IMR-90 (cell line): ENCODE measurements around the gene ZNF528. TPM values are rescaled to one million over a fixed set of nuclear protein-coding genes. Genes with fewer than 3 reads are reported as not detected.

ENCODE experiments used
- ATAC-seq: fragments of 200-7000 bp; cut with Tn5 transposase; 2 replicates; pipeline ENCODE4 v1.9.1; 2020; ENCODE audit warnings: low read depth, mild to moderate bottlenecking, moderate library complexity
- BruUV-seq: library from RNA; stranded (reverse); fragments of 400-500 nt; replicated peaks from 2 replicates; lab custom pipeline; 2021; lab: Mats Ljungman, UMichigan
- CTCF ChIA-PET: fragments of 300-600 bp; formaldehyde crosslinking; extraction: SDS; loops from one replicate; lab custom pipeline; 2021; ENCODE audit warnings: antibody characterized with exemption; lab: Yijun Ruan, JAX
- POLR2A ChIA-PET: fragments of 300-600 bp; sonication (Branson Sonifier 250); formaldehyde crosslinking; loops from one replicate; lab custom pipeline; 2022; ENCODE audit warnings: antibody characterized with exemption; ENCODE audit not compliant: unreplicated experiment; lab: Charles Lee
- DNase-seq: peaks from one replicate; pipeline ENCODE4 v3.0.0; 2013
- H2AFZ ChIP-seq: replicated peaks from 2 replicates; pipeline ENCODE3; 2013; ENCODE audit warnings: low read length, mild to moderate bottlenecking; ENCODE audit not compliant: poor library complexity
- H2AK5ac ChIP-seq: 2 replicates; pipeline ENCODE4 v1.6.1; 2013; ENCODE audit warnings: low read depth, low read length, inconsistent platforms
- H2AK9ac ChIP-seq: replicated peaks from 2 replicates; pipeline ENCODE3; 2013; ENCODE audit warnings: mild to moderate bottlenecking, low read depth, low read length, moderate library complexity; ENCODE audit not compliant: poor library complexity
- H2BK120ac ChIP-seq: 2 replicates; pipeline ENCODE4 v1.6.1; 2013; ENCODE audit warnings: low read depth, low read length, inconsistent platforms
- H2BK15ac ChIP-seq: 3 replicates; pipeline ENCODE4 v1.6.1; 2013; ENCODE audit warnings: low read depth, low read length, inconsistent platforms
- H2BK20ac ChIP-seq: 2 replicates; pipeline ENCODE4 v1.6.1; 2013; ENCODE audit warnings: low read depth, mild to moderate bottlenecking, inconsistent platforms, low read length, moderate library complexity
- H2BK5ac ChIP-seq: 2 replicates; pipeline ENCODE4 v1.6.1; 2013; ENCODE audit warnings: mild to moderate bottlenecking, low read depth, low read length, inconsistent platforms; ENCODE audit not compliant: poor library complexity, severe bottlenecking
- H3K14ac ChIP-seq: replicated peaks from 2 replicates; pipeline ENCODE4 v1.6.1; 2013; ENCODE audit warnings: low read depth, low read length, inconsistent platforms
- H3K18ac ChIP-seq: 2 replicates; pipeline ENCODE4 v1.6.1; 2013; ENCODE audit warnings: low read depth, low read length, control low read depth
- H3K23ac ChIP-seq: 2 replicates; pipeline ENCODE4 v1.6.1; 2013; ENCODE audit warnings: low read depth, low read length, inconsistent platforms
- H3K27ac ChIP-seq: 2 replicates; pipeline ENCODE4 v1.5.1; 2013; ENCODE audit warnings: mild to moderate bottlenecking, control low read depth, low read length; ENCODE audit not compliant: insufficient read depth
- H3K27me3 ChIP-seq: 2 replicates; pipeline ENCODE4 v1.6.1; 2013; ENCODE audit warnings: low read length; ENCODE audit not compliant: control insufficient read depth, insufficient read depth
- H3K36me3 ChIP-seq: 2 replicates; pipeline ENCODE4 v1.6.1; 2013; ENCODE audit warnings: low read length, mixed read lengths; ENCODE audit not compliant: control insufficient read depth, insufficient read depth
- H3K4ac ChIP-seq: 2 replicates; pipeline ENCODE4 v1.6.1; 2013; ENCODE audit warnings: low read depth, low read length, inconsistent platforms
- H3K4me1 ChIP-seq: 2 replicates; pipeline ENCODE4 v1.6.1; 2013; ENCODE audit warnings: low read length, mixed read lengths; ENCODE audit not compliant: control insufficient read depth, insufficient read depth
- H3K4me2 ChIP-seq: 2 replicates; pipeline ENCODE4 v1.6.1; 2013; ENCODE audit warnings: low read depth, mild to moderate bottlenecking, control low read depth, low read length, moderate library complexity
- H3K4me3 ChIP-seq: 2 replicates; pipeline ENCODE4 v1.5.1; 2013; ENCODE audit warnings: low read depth, mild to moderate bottlenecking, control low read depth, low read length, moderate library complexity; ENCODE audit not compliant: insufficient read depth
- H3K56ac ChIP-seq: 2 replicates; pipeline ENCODE4 v1.6.1; 2013; ENCODE audit warnings: low read length, inconsistent platforms; ENCODE audit not compliant: insufficient read depth; ENCODE audit errors: extremely low read depth
- H3K79me1 ChIP-seq, 2 experiments: 2 replicates each; pipeline ENCODE4 v1.6.1; 2013; ENCODE audit warnings: low read length in 2 of 2, inconsistent platforms in 1 of 2, low read depth in 1 of 2
- H3K9ac ChIP-seq: 2 replicates; pipeline ENCODE4 v1.6.1; 2013; ENCODE audit warnings: low read depth, low read length, control low read depth
- H3K9me1 ChIP-seq: 2 replicates; pipeline ENCODE4 v1.6.1; 2013; ENCODE audit warnings: low read length, inconsistent platforms; ENCODE audit not compliant: insufficient read depth
- H3K9me3 ChIP-seq: 2 replicates; pipeline ENCODE4 v1.6.1; 2013; ENCODE audit warnings: low read length; ENCODE audit not compliant: control insufficient read depth, insufficient read depth
- H4K20me1 ChIP-seq: 2 replicates; pipeline ENCODE4 v1.6.1; 2013; ENCODE audit warnings: low read length, inconsistent platforms; ENCODE audit not compliant: insufficient read depth
- H4K5ac ChIP-seq: 2 replicates; pipeline ENCODE4 v1.6.1; 2013; ENCODE audit warnings: mild to moderate bottlenecking, low read depth, low read length, control low read depth
- H4K8ac ChIP-seq, 2 experiments: 2 replicates each; pipeline ENCODE4 v1.6.1; 2013; ENCODE audit warnings: low read depth in 2 of 2, low read length in 2 of 2, control low read depth in 1 of 2, inconsistent platforms in 1 of 2
- H4K91ac ChIP-seq: 2 replicates; pipeline ENCODE4 v1.6.1; 2013; ENCODE audit warnings: low read depth, low read length, inconsistent platforms; ENCODE audit not compliant: insufficient read depth
- BHLHE40 ChIP-seq: fragments of 150-350 bp; IDR thresholded peaks from 2 replicates; pipeline ENCODE4 v1.6.1; 2016; ENCODE audit warnings: mild to moderate bottlenecking, low read depth, low read length
- CHD1 ChIP-seq: IDR thresholded peaks from 2 replicates; pipeline ENCODE4 v1.6.1; 2012; ENCODE audit warnings: low read depth, low read length, improper control_type of control experiment
- CTCF ChIP-seq: conservative IDR thresholded peaks from 2 replicates; pipeline ENCODE4 v1.5.1; 2012; ENCODE audit warnings: mild to moderate bottlenecking, low read depth, low read length, improper control_type of control experiment
- ELK1 ChIP-seq: fragments of 150-350 bp; IDR thresholded peaks from 2 replicates; pipeline ENCODE4 v1.6.1; 2016; ENCODE audit warnings: low read depth, mild to moderate bottlenecking, low read length, moderate library complexity, borderline replicate concordance
- FOS ChIP-seq: fragments of 150-350 bp; IDR thresholded peaks from 2 replicates; pipeline ENCODE4 v1.6.1; 2016; ENCODE audit warnings: low read depth, low read length
- RFX5 ChIP-seq: IDR thresholded peaks from 2 replicates; pipeline ENCODE4 v1.8.0; 2012; ENCODE audit warnings: low read depth, mild to moderate bottlenecking, low read length, moderate library complexity
- SMC3 ChIP-seq: fragments of 150-350 bp; IDR thresholded peaks from 2 replicates; pipeline ENCODE4 v1.6.1; 2016; ENCODE audit warnings: low read depth, mild to moderate bottlenecking, antibody characterized with exemption, low read length, moderate library complexity
- WGBS, 2 experiments: methylation state at CpG; one replicate each; pipeline versions ENCODE4 v1.1.5 to v1.1.7; 2013; ENCODE audit warnings: missing lambda C conversion rate in 2 of 2; ENCODE audit not compliant: insufficient read length in 1 of 2; ENCODE audit errors: extremely low coverage in 2 of 2; 5-methylcytosine and 5-hydroxymethylcytosine counted together
- dilution Hi-C: fragments of 300-500 bp; cut with HindIII; formaldehyde crosslinking; loops from one replicate; pipeline ENCODE4 v1.14.3; 2018; ENCODE audit warnings: low sequenced_read_pairs; ENCODE audit not compliant: unreplicated experiment
- in situ Hi-C: fragments of 300-500 bp; cut with MboI; formaldehyde crosslinking; loops from 3 replicates; pipeline ENCODE4 v1.14.3; 2019; ENCODE audit warnings: low sequenced_read_pairs, inconsistent platforms, mixed read lengths
- intact Hi-C: fragments of 100-400 bp; cut with micrococcal nuclease; formaldehyde crosslinking; loops from 2 replicates; pipeline ENCODE4 v1.10.0; 2022
- polyA plus RNA-seq, 3 experiments: library from polyadenylated mRNA; depleted of rRNA; stranded (reverse); fragments of >200 nt; gene quantifications; 2 replicates each; pipeline ENCODE4 v1.2.3, GENCODE V29; 2012; ENCODE audit warnings: low replicate concordance in 1 of 3
- total RNA-seq: library from RNA; depleted of rRNA; stranded (reverse); fragments of >200 nt; gene quantifications from 2 replicates; pipeline ENCODE4 v1.2.3, GENCODE V29; 2012
- TF ChIP-seq, protein P1 (sequence below): fragments of 150-350 bp; IDR thresholded peaks from 2 replicates; pipeline ENCODE4 v1.6.1; 2017; ENCODE audit warnings: mild to moderate bottlenecking, antibody characterized with exemption, low read length, low read depth

Gene ZNF528
- total and polyA plus RNA-seq, 2 of the 4 experiments (the other 2 are of a cell fraction) = 14.3 TPM

DNA sequence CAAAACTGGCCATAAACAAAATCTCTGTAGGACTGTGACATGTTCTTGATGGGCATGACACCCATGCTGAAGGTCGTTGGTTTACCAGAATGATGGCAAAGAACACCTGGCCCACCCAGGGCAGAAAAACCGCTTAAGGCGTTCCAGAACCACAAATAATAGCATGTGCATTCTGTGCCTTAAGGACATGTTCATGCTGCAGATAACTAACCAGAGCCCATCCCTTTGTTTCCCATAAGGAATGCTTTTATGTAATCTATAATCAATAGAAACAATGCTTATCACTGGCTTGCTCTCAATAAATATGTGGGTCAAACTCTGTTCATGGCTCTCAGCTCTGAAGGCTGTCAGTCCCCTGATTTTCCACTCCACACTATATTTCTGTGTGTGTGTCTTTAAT is 44.5 kb downstream of the ZNF528 start:
- Histone ChIP-seq H3K18ac (no peak overlapping the region), H3K4me1 (no peaks in the 10 kb centered on the region), H3K4ac (no peak overlapping the region), H3K9me1 (no peaks in the 10 kb centered on the region), H3K9ac (no peak overlapping the region), H3K4me2 (no peak overlapping the region), H2BK15ac (no peak overlapping the region), H3K9me3 (peaks cover 15% of the 10 kb centered on the region), H2AK9ac (no peak overlapping the region), H2BK5ac (no peak overlapping the region), H3K4me3 (no peak overlapping the region), H3K14ac (no peak overlapping the region), H2AFZ (no peak overlapping the region), H2BK120ac (no peak overlapping the region), H3K27ac (no peak overlapping the region), H3K27me3 (no peaks in the 10 kb centered on the region), H3K79me1 (no peaks in the 10 kb centered on the region), H3K36me3 (no peaks in the 10 kb centered on the region), H4K91ac (no peak overlapping the region), H3K56ac (no peak overlapping the region), H2BK20ac (no peak overlapping the region), H4K5ac (no peak overlapping the region), H3K23ac (no peak overlapping the region), H4K20me1 (no peaks in the 10 kb centered on the region), H4K8ac (no peak overlapping the region), H2AK5ac (no peak overlapping the region)
- DNase-seq = no peak
- ChIA-PET POLR2A (no interaction called here), CTCF (no interaction called here)
- WGBS, 2 experiments = 20% methylated on average over 1 of the region's 3 CpGs; no CpG with 5 or more reads in 1 of the 2 experiments
- intact Hi-C loops = no loop called here
- TF ChIP-seq CHD1 (no peak), BHLHE40 (no peak), SMC3 (no peak), FOS (no peak), ELK1 (no peak), CTCF (no peak), RFX5 (no peak)
- TF ChIP-seq, protein P1, sequence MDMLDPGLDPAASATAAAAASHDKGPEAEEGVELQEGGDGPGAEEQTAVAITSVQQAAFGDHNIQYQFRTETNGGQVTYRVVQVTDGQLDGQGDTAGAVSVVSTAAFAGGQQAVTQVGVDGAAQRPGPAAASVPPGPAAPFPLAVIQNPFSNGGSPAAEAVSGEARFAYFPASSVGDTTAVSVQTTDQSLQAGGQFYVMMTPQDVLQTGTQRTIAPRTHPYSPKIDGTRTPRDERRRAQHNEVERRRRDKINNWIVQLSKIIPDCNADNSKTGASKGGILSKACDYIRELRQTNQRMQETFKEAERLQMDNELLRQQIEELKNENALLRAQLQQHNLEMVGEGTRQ = no peak
- dilution Hi-C loops = no loop called here
- in situ Hi-C loops = no loop called here
- BruUV-seq = no TSS peak
- no peak for ATAC-seq
